K562 (cell line): ENCODE data around the gene CCDC152. TPM values are rescaled to one million over a fixed set of nuclear protein-coding genes. Genes with fewer than 3 reads are reported as not detected.

Source experiments
- ATAC-seq: fragments of 200-7000 bp; cut with Tn5 transposase; 3 replicates; pipeline ENCODE4 v1.9.1; 2020; ENCODE audit warnings: moderate library complexity
- BruUV-seq: library from RNA; stranded (reverse); fragments of 400-500 nt; replicated peaks from 2 replicates; lab custom pipeline; 2021; lab: Mats Ljungman, UMichigan
- CTCF ChIA-PET: fragments of 300-600 bp; formaldehyde crosslinking; extraction: SDS; loops from one replicate; lab custom pipeline; 2021; ENCODE audit warnings: low intra/inter-chr PET ratio; lab: Yijun Ruan, JAX
- POLR2A ChIA-PET: fragments of 300-600, 350-650 bp; sonication (Branson Sonifier 250); formaldehyde crosslinking; extraction: SDS; loops from one replicate; lab custom pipeline; 2021; ENCODE audit warnings: antibody characterized with exemption, inconsistent platforms; lab: Yijun Ruan, JAX
- DNase-seq, 4 experiments: peaks; one replicate each; pipeline versions ENCODE4 v3.0.0 to v3.0.0-alpha.2; 2011 to 2018; ENCODE audit warnings: low spot score in 3 of 4, mixed read lengths in 3 of 4; ENCODE audit errors: extremely low read depth in 1 of 4
- FAIRE-seq: peaks from 2 replicates; lab custom pipeline; 2011; peaks lifted over from hg19 to GRCh38; lab: Jason Lieb, UNC
- H2AFZ ChIP-seq: 2 replicates; pipeline ENCODE4 v1.6.0; 2011; ENCODE audit warnings: low read depth, low read length, control low read depth, inconsistent platforms
- H3K27ac ChIP-seq: fragments of 200-600 bp; 3 replicates; pipeline ENCODE4 v1.8.0; 2011; ENCODE audit warnings: low read depth, mild to moderate bottlenecking, control low read depth, inconsistent platforms, low read length, moderate library complexity, mixed read lengths; ENCODE audit errors: extremely low read depth
- H3K27me3 ChIP-seq, 2 experiments: fragments of 300-600 bp in 1 of 2; 2 replicates in 1 of 2; 3 replicates in 1 of 2; pipeline versions ENCODE4 v1.6.0 to v1.8.0; 2011; ENCODE audit warnings: inconsistent platforms in 2 of 2, low read length in 2 of 2, mild to moderate bottlenecking in 1 of 2, mixed read lengths in 1 of 2, moderate library complexity in 1 of 2; ENCODE audit not compliant: control insufficient read depth in 2 of 2, insufficient read depth in 2 of 2
- H3K36me3 ChIP-seq: fragments of 300-600 bp; 3 replicates; pipeline ENCODE4 v1.8.0; 2011; ENCODE audit warnings: mild to moderate bottlenecking, low read length, inconsistent platforms; ENCODE audit not compliant: control insufficient read depth, insufficient read depth
- H3K4me1 ChIP-seq, 2 experiments: fragments of 200-600 bp in 1 of 2; replicated peaks in 1 of 2; 2 replicates in 1 of 2; 3 replicates in 1 of 2; pipeline versions ENCODE4 v1.5.1 to v1.8.0; 2011; ENCODE audit warnings: inconsistent platforms in 2 of 2, low read length in 2 of 2, mild to moderate bottlenecking in 1 of 2, mixed read lengths in 1 of 2, moderate library complexity in 1 of 2; ENCODE audit not compliant: control insufficient read depth in 2 of 2, insufficient read depth in 2 of 2
- H3K4me2 ChIP-seq: 2 replicates; pipeline ENCODE4 v1.6.1; 2011; ENCODE audit warnings: low read length, control low read depth, inconsistent platforms, mixed read lengths; ENCODE audit not compliant: insufficient read depth
- H3K4me3 ChIP-seq: fragments of 200-600 bp; sonication (generic), shearing (Covaris generic); 2 replicates; pipeline ENCODE4 v1.5.1; 2016; ENCODE audit warnings: control low read depth, inconsistent platforms
- H3K79me2 ChIP-seq: fragments of 200-600 bp; 3 replicates; pipeline ENCODE4 v1.8.0; 2011; ENCODE audit warnings: low read length, inconsistent platforms; ENCODE audit not compliant: control insufficient read depth, insufficient read depth
- H3K9ac ChIP-seq, 2 experiments: 2 replicates each; pipeline versions ENCODE4 v1.6.0 to v1.6.1; 2011; ENCODE audit warnings: low read depth in 2 of 2, low read length in 2 of 2, control low read depth in 1 of 2, inconsistent platforms in 1 of 2, mild to moderate bottlenecking in 1 of 2, mixed read lengths in 1 of 2; ENCODE audit not compliant: insufficient read depth in 1 of 2
- H3K9me1 ChIP-seq: one replicate; pipeline ENCODE4 v1.6.0; 2011; ENCODE audit warnings: inconsistent platforms, mild to moderate bottlenecking, low read length, moderate library complexity; ENCODE audit not compliant: control insufficient read depth, insufficient read depth
- H3K9me3 ChIP-seq: replicated peaks from 2 replicates; pipeline ENCODE4 v1.5.1; 2011; ENCODE audit warnings: low read depth, low read length, inconsistent platforms; ENCODE audit not compliant: control insufficient read depth, insufficient read depth
- H4K20me1 ChIP-seq: replicated peaks from 2 replicates; pipeline ENCODE4 v1.6.1; 2011; ENCODE audit warnings: low read length, inconsistent platforms, mixed read lengths; ENCODE audit not compliant: control insufficient read depth, insufficient read depth
- ADNP ChIP-seq: fragments of 200-800 bp; sonication (Bioruptor generic); IDR thresholded peaks from 2 replicates; pipeline ENCODE4 v1.6.1; 2016; ENCODE audit warnings: missing genetic modification characterization, missing compliant biosample characterization
- ETV5 ChIP-seq: sonication (generic); formaldehyde crosslinking; IDR thresholded peaks from 2 replicates; pipeline ENCODE4 v1.4.0; 2020; ENCODE audit warnings: low read depth, mild to moderate bottlenecking, missing genetic modification reagents
- FOXJ2 ChIP-seq: fragments of 200-800 bp; sonication (Bioruptor generic); IDR thresholded peaks from 2 replicates; pipeline ENCODE4 v1.6.1; 2016; ENCODE audit warnings: missing genetic modification characterization, missing compliant biosample characterization
- HDAC2 ChIP-seq: fragments of 450-650 bp; IDR thresholded peaks from 2 replicates; pipeline ENCODE4 v1.6.1; 2016; ENCODE audit warnings: mild to moderate bottlenecking
- MAFF ChIP-seq: IDR thresholded peaks from 2 replicates; pipeline ENCODE4 v1.6.1; 2012; ENCODE audit warnings: low read length, improper control_type of control experiment
- MCM5 ChIP-seq: fragments of 450-650 bp; IDR thresholded peaks from 2 replicates; pipeline ENCODE4 v1.6.1; 2016; ENCODE audit warnings: low read depth
- PYGO2 ChIP-seq: fragments of 450-650 bp; IDR thresholded peaks from 2 replicates; pipeline ENCODE4 v1.6.1; 2016; ENCODE audit warnings: mild to moderate bottlenecking, missing genetic modification characterization, moderate library complexity, missing compliant biosample characterization
- TAF7 ChIP-seq: fragments of 450-650 bp; IDR thresholded peaks from 2 replicates; pipeline ENCODE4 v1.6.1; 2016; ENCODE audit warnings: missing genetic modification characterization, missing compliant biosample characterization
- ZNF12 ChIP-seq: sonication (generic); formaldehyde crosslinking; IDR thresholded peaks from 2 replicates; pipeline ENCODE4 v1.4.0; 2020; ENCODE audit warnings: mild to moderate bottlenecking, missing genetic modification reagents
- WGBS: fragments of 100-300 bp; shearing (Covaris generic); methylation state at CpG from one replicate; pipeline ENCODE4 v1.1.6; 2016; ENCODE audit warnings: low coverage, mixed read lengths; ENCODE audit not compliant: insufficient coverage; ENCODE audit errors: missing lambda C conversion rate; 5-methylcytosine and 5-hydroxymethylcytosine counted together
- in situ Hi-C: fragments of 300-500 bp; cut with MboI; formaldehyde crosslinking; loops from 4 replicates; pipeline ENCODE4 v1.15.0; 2018; ENCODE audit warnings: inconsistent platforms, mixed read lengths
- intact Hi-C: fragments of 100-400 bp; cut with micrococcal nuclease; formaldehyde crosslinking; loops from 2 replicates; pipeline ENCODE4 v1.14.2; 2022
- polyA plus RNA-seq, 8 experiments: library from polyadenylated mRNA; depleted of rRNA in 4 of 8; stranded (reverse) in 5 of 8; unstranded in 3 of 8; fragments of >200 nt; fragmentation: Nextera tagmentation in 2 of 8; fragmentation: Illumina TruSeq in 1 of 8; extraction: Ambion mirVana in 2 of 8; extraction: Trizol in 1 of 8; gene quantifications; 2 replicates each; pipeline versions ENCODE4 v1.2.1 to v1.2.3, GENCODE V29; 2011 to 2014; ENCODE audit warnings: inconsistent platforms in 1 of 8, missing spikeins in 1 of 8
- total RNA-seq, 7 experiments: library from RNA; depleted of rRNA in 6 of 7; stranded (reverse); fragments of >200 nt in 6 of 7; fragmentation: Illumina TruSeq in 2 of 7; extraction: Trizol in 2 of 7; gene quantifications; 2 replicates each; pipeline versions ENCODE4 v1.2.1 to v1.2.3, GENCODE V29; 2011 to 2021; ENCODE audit warnings: low replicate concordance in 1 of 7
- TF ChIP-seq, protein P1 (sequence below): fragments of 450-650 bp; IDR thresholded peaks from 2 replicates; pipeline ENCODE4 v1.6.1; 2016; ENCODE audit warnings: mild to moderate bottlenecking, moderate library complexity
- TF ChIP-seq, protein P2 (sequence below), 3 experiments: IDR thresholded peaks in 2 of 3; conservative IDR thresholded peaks in 1 of 3; 2 replicates each; pipeline ENCODE4 v1.5.1; 2011 to 2012; ENCODE audit warnings: low read length in 3 of 3, mild to moderate bottlenecking in 3 of 3, control low read depth in 2 of 3, improper control_type of control experiment in 1 of 3, inconsistent platforms in 1 of 3, low read depth in 1 of 3, mixed read lengths in 1 of 3, moderate library complexity in 1 of 3; ENCODE audit not compliant: insufficient read depth in 2 of 3

CCDC152 gene
- total and polyA plus RNA-seq, 9 of the 15 experiments (the other 6 are each of a cell fraction or from before 2014, with no cell fraction given): 2.5 to 11.6 (median 5.1) TPM

DNA sequence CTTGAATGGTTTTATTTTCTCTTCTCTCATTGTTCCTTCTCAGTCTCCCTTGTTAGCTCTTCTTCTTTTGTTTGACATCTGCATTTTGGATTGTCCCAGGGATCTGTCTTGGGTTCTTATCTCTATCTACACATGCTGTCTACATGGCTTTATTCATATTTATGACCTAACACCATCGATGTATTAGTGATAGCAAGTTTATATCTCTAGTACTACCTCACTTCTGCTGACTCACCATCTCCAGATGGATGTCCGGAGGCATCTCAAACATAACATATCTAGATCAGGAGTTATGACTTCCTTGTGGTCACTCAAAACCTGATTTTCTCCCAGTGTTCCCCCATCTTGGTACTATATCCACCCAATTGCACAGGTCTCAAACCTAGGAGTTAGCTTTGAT is 74.3 kb downstream of the CCDC152 start:
- Histone ChIP-seq H2AFZ (no peak overlapping the region), H3K79me2 (no peaks in the 10 kb centered on the region), H3K9ac (no peak overlapping the region), H3K9me3 (no peaks in the 10 kb centered on the region), H3K27ac (no peak overlapping the region), H4K20me1 (no peaks in the 10 kb centered on the region), H3K4me1 (no peaks in the 10 kb centered on the region; a peak in 2 of 5 replicates), H3K4me3 (no peak overlapping the region), H3K9me1 (no peaks in the 10 kb centered on the region), H3K4me2 (no peak overlapping the region), H3K36me3 (no peaks in the 10 kb centered on the region), H3K27me3 (no peaks in the 10 kb centered on the region)
- ATAC-seq: no peak
- POLR2A ChIA-PET: interaction anchor here (1.0 to 1.5 kb wide), 4 partner anchors 9 to 22 kb away, joined by 3 to 6 read pairs (median 4); partner anchors contain the start of gene SELENOP
- intact Hi-C loops (loop anchor here (5.0 kb wide), 1 partner anchor 46 kb away; no protein-coding TSS in a partner anchor), in situ Hi-C loops (no loop called here)
- FAIRE-seq: no peak
- 3% methylated on average over 2 of the region's 2 CpGs for WGBS
- no TSS peak for BruUV-seq
- DNase-seq: no peak
- CTCF ChIA-PET: no interaction called here
- TF ChIP-seq FOXJ2 (tag): no peak; the same call in 1 of the 2 replicates
- no peak for TF ChIP-seq TAF7 (tag)
- TF ChIP-seq MAFF: peak; percentile 71
- no peak for TF ChIP-seq PYGO2 (tag)
- TF ChIP-seq MCM5: no peak
- TF ChIP-seq HDAC2: no peak
- no peak for TF ChIP-seq ZNF12 (CRISPR knock-in tag)
- TF ChIP-seq, protein P1, sequence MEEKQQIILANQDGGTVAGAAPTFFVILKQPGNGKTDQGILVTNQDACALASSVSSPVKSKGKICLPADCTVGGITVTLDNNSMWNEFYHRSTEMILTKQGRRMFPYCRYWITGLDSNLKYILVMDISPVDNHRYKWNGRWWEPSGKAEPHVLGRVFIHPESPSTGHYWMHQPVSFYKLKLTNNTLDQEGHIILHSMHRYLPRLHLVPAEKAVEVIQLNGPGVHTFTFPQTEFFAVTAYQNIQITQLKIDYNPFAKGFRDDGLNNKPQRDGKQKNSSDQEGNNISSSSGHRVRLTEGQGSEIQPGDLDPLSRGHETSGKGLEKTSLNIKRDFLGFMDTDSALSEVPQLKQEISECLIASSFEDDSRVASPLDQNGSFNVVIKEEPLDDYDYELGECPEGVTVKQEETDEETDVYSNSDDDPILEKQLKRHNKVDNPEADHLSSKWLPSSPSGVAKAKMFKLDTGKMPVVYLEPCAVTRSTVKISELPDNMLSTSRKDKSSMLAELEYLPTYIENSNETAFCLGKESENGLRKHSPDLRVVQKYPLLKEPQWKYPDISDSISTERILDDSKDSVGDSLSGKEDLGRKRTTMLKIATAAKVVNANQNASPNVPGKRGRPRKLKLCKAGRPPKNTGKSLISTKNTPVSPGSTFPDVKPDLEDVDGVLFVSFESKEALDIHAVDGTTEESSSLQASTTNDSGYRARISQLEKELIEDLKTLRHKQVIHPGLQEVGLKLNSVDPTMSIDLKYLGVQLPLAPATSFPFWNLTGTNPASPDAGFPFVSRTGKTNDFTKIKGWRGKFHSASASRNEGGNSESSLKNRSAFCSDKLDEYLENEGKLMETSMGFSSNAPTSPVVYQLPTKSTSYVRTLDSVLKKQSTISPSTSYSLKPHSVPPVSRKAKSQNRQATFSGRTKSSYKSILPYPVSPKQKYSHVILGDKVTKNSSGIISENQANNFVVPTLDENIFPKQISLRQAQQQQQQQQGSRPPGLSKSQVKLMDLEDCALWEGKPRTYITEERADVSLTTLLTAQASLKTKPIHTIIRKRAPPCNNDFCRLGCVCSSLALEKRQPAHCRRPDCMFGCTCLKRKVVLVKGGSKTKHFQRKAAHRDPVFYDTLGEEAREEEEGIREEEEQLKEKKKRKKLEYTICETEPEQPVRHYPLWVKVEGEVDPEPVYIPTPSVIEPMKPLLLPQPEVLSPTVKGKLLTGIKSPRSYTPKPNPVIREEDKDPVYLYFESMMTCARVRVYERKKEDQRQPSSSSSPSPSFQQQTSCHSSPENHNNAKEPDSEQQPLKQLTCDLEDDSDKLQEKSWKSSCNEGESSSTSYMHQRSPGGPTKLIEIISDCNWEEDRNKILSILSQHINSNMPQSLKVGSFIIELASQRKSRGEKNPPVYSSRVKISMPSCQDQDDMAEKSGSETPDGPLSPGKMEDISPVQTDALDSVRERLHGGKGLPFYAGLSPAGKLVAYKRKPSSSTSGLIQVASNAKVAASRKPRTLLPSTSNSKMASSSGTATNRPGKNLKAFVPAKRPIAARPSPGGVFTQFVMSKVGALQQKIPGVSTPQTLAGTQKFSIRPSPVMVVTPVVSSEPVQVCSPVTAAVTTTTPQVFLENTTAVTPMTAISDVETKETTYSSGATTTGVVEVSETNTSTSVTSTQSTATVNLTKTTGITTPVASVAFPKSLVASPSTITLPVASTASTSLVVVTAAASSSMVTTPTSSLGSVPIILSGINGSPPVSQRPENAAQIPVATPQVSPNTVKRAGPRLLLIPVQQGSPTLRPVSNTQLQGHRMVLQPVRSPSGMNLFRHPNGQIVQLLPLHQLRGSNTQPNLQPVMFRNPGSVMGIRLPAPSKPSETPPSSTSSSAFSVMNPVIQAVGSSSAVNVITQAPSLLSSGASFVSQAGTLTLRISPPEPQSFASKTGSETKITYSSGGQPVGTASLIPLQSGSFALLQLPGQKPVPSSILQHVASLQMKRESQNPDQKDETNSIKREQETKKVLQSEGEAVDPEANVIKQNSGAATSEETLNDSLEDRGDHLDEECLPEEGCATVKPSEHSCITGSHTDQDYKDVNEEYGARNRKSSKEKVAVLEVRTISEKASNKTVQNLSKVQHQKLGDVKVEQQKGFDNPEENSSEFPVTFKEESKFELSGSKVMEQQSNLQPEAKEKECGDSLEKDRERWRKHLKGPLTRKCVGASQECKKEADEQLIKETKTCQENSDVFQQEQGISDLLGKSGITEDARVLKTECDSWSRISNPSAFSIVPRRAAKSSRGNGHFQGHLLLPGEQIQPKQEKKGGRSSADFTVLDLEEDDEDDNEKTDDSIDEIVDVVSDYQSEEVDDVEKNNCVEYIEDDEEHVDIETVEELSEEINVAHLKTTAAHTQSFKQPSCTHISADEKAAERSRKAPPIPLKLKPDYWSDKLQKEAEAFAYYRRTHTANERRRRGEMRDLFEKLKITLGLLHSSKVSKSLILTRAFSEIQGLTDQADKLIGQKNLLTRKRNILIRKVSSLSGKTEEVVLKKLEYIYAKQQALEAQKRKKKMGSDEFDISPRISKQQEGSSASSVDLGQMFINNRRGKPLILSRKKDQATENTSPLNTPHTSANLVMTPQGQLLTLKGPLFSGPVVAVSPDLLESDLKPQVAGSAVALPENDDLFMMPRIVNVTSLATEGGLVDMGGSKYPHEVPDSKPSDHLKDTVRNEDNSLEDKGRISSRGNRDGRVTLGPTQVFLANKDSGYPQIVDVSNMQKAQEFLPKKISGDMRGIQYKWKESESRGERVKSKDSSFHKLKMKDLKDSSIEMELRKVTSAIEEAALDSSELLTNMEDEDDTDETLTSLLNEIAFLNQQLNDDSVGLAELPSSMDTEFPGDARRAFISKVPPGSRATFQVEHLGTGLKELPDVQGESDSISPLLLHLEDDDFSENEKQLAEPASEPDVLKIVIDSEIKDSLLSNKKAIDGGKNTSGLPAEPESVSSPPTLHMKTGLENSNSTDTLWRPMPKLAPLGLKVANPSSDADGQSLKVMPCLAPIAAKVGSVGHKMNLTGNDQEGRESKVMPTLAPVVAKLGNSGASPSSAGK: no peak
- TF ChIP-seq ETV5: no peak
- no peak for TF ChIP-seq ADNP (tag)
- TF ChIP-seq, protein P2, sequence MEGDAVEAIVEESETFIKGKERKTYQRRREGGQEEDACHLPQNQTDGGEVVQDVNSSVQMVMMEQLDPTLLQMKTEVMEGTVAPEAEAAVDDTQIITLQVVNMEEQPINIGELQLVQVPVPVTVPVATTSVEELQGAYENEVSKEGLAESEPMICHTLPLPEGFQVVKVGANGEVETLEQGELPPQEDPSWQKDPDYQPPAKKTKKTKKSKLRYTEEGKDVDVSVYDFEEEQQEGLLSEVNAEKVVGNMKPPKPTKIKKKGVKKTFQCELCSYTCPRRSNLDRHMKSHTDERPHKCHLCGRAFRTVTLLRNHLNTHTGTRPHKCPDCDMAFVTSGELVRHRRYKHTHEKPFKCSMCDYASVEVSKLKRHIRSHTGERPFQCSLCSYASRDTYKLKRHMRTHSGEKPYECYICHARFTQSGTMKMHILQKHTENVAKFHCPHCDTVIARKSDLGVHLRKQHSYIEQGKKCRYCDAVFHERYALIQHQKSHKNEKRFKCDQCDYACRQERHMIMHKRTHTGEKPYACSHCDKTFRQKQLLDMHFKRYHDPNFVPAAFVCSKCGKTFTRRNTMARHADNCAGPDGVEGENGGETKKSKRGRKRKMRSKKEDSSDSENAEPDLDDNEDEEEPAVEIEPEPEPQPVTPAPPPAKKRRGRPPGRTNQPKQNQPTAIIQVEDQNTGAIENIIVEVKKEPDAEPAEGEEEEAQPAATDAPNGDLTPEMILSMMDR (IDR thresholded peaks at IDR 0.05 in 2 of 3, conservative IDR thresholded peaks at IDR 0.05 in 1 of 3; ENCODE audit: insufficient read depth in 2 of 3, low read depth in 1 of 3, low read length in 3 of 3): no peak
